Measurements from ENCODE around the gene VANGL1. TPM values are rescaled to one million over a fixed set of nuclear protein-coding genes. Genes with fewer than 3 reads are reported as not detected.
A peak's percentile ranks its signal among the peaks of the same experiment; 100 is the strongest.

The VANGL1 gene
- total RNA-seq, 1 donor from 2014 or later: 15.2 TPM

- DNase-seq (ENCODE audit: low read depth): no peak
- peaks cover 2% of the 10 kb centered on the region for H3K27me3 ChIP-seq (ENCODE audit: control insufficient read depth, insufficient read depth, low read length)
Observed at GRCh38 chr1:115712911-115713609, 71.3 kb downstream of the VANGL1 start.

GRCh38 chr1:115713906-115714305 is 72.1 kb downstream of the VANGL1 start:
- no peak overlapping the region for H3K4me3 ChIP-seq (ENCODE audit: low read depth, low read length)
- DNase-seq (ENCODE audit: low read depth): peak; percentile 9
- no peaks in the 10 kb centered on the region for H3K36me3 ChIP-seq (ENCODE audit: control insufficient read depth, insufficient read depth, low read length)
- no peak for TF ChIP-seq CTCF (IDR thresholded peaks at IDR 0.05; ENCODE audit: insufficient read depth, low read length, poor library complexity, severe bottlenecking)
- no peaks in the 10 kb centered on the region for H3K27me3 ChIP-seq (ENCODE audit: control insufficient read depth, insufficient read depth, low read length)

More at GRCh38 chr1:115712911-115713609, 71.3 kb downstream of the VANGL1 start:
- H3K36me3 ChIP-seq (ENCODE audit: control insufficient read depth, insufficient read depth, low read length): no peaks in the 10 kb centered on the region
- no peak for TF ChIP-seq CTCF (IDR thresholded peaks at IDR 0.05; ENCODE audit: insufficient read depth, low read length, poor library complexity, severe bottlenecking)
- H3K4me3 ChIP-seq (ENCODE audit: low read depth, low read length): no peak overlapping the region

- no peaks in the 10 kb centered on the region for H3K27me3 ChIP-seq (ENCODE audit: control insufficient read depth, insufficient read depth, low read length)
- peak; percentile 70 for DNase-seq (ENCODE audit: low read depth)
- no peak overlapping the region for H3K4me3 ChIP-seq (ENCODE audit: low read depth, low read length)
- TF ChIP-seq CTCF (IDR thresholded peaks at IDR 0.05; ENCODE audit: insufficient read depth, low read length, poor library complexity, severe bottlenecking): no peak
- no peaks in the 10 kb centered on the region for H3K36me3 ChIP-seq (ENCODE audit: control insufficient read depth, insufficient read depth, low read length)
Observed at GRCh38 chr1:115714572-115715141, 72.9 kb downstream of the VANGL1 start.

- Histone ChIP-seq H3K27me3 (ENCODE audit: control insufficient read depth, insufficient read depth, low read length) (no peaks in the 10 kb centered on the region), H3K36me3 (ENCODE audit: control insufficient read depth, insufficient read depth, low read length) (no peaks in the 10 kb centered on the region), H3K4me3 (ENCODE audit: low read depth, low read length) (no peak overlapping the region)
- TF ChIP-seq CTCF (IDR thresholded peaks at IDR 0.05; ENCODE audit: insufficient read depth, low read length, poor library complexity, severe bottlenecking): peak; percentile 52
- DNase-seq (ENCODE audit: low read depth): no peak
Observed at GRCh38 chr1:115717541-115717940, 75.8 kb downstream of the VANGL1 start.

- no peak for TF ChIP-seq CTCF (IDR thresholded peaks at IDR 0.05; ENCODE audit: insufficient read depth, low read length, poor library complexity, severe bottlenecking)
- no peak for DNase-seq (ENCODE audit: low read depth)
- no peaks in the 10 kb centered on the region for H3K27me3 ChIP-seq (ENCODE audit: control insufficient read depth, insufficient read depth, low read length)
- no peak overlapping the region for H3K4me3 ChIP-seq (ENCODE audit: low read depth, low read length)
- H3K36me3 ChIP-seq (ENCODE audit: control insufficient read depth, insufficient read depth, low read length): no peaks in the 10 kb centered on the region
Observed at GRCh38 chr1:115718011-115718754, 76.4 kb downstream of the VANGL1 start.
